OCI-LY3 (cell line): Measurements from ENCODE around the gene KRT39.

ENCODE experiments used
- H2AFZ ChIP-seq: fragments of 200-600, 300-600 bp; shearing (Covaris generic); 2 replicates; pipeline ENCODE4 v1.6.0; 2014; ENCODE audit warnings: antibody characterized with exemption, low read depth, low read length
- H3K27ac ChIP-seq: fragments of 200-600, 300-600 bp; sonication (generic); 2 replicates; pipeline ENCODE4 v1.5.1; 2014; ENCODE audit warnings: mild to moderate bottlenecking, low read length, moderate library complexity, mixed read lengths
- H3K27me3 ChIP-seq: fragments of 200-600, 300-600 bp; sonication (generic); 2 replicates; pipeline ENCODE4 v1.6.1; 2014; ENCODE audit warnings: low read depth, low read length, mixed read lengths
- H3K36me3 ChIP-seq: fragments of 200-600, 300-600 bp; sonication (generic); replicated peaks from 2 replicates; pipeline ENCODE3; 2014; ENCODE audit warnings: low read depth, low read length, mixed read lengths
- H3K4me1 ChIP-seq: fragments of 300-600, 200-600 bp; sonication (generic); 2 replicates; pipeline ENCODE4 v1.6.1; 2014; ENCODE audit warnings: low read length, mixed read lengths
- H3K4me2 ChIP-seq: fragments of 200-600, 300-600 bp; sonication (generic); 2 replicates; pipeline ENCODE4 v1.6.1; 2014; ENCODE audit warnings: low read length, mixed read lengths
- H3K4me3 ChIP-seq: fragments of 300-600, 200-600 bp; sonication (generic); 2 replicates; pipeline ENCODE4 v1.5.1; 2014; ENCODE audit warnings: antibody characterized with exemption, mild to moderate bottlenecking, low read length, moderate library complexity
- H3K79me2 ChIP-seq: fragments of 300-600, 200-600 bp; shearing (Covaris generic); 2 replicates; pipeline ENCODE4 v1.6.1; 2014; ENCODE audit warnings: mild to moderate bottlenecking, low read length, mixed read lengths
- H3K9ac ChIP-seq: fragments of 300-600, 200-600 bp; shearing (Covaris generic); 2 replicates; pipeline ENCODE4 v1.6.0; 2014; ENCODE audit warnings: mild to moderate bottlenecking, low read length, moderate library complexity
- H3K9me3 ChIP-seq: fragments of 200-600, 300-600 bp; shearing (Covaris generic); 2 replicates; pipeline ENCODE4 v1.6.1; 2014; ENCODE audit warnings: low read length, mixed read lengths; ENCODE audit not compliant: insufficient read depth
- H4K20me1 ChIP-seq: fragments of 200-600, 300-600 bp; sonication (generic); 2 replicates; pipeline ENCODE4 v1.6.1; 2016; ENCODE audit warnings: low read length, mixed read lengths; ENCODE audit not compliant: insufficient read depth
- CTCF ChIP-seq: fragments of 200-600, 300-600 bp; sonication (generic); IDR thresholded peaks from 2 replicates; pipeline ENCODE4 v1.5.1; 2014; ENCODE audit warnings: antibody characterized with exemption, low read length, low read depth
- EZH2phosphoT487 ChIP-seq: fragments of 200-600 bp; shearing (Covaris generic); IDR thresholded peaks from 2 replicates; pipeline ENCODE4 v1.6.1; 2018; ENCODE audit warnings: antibody characterized with exemption, mixed run types, low read depth

KRT39 gene

GRCh38 chr17:40947929-40948328 is 18.8 kb downstream of the KRT39 start:
- TF ChIP-seq EZH2phosphoT487 (no peak), CTCF (no peak)
- Histone ChIP-seq H3K4me3 (no peak overlapping the region), H3K9me3 (no peaks in the 10 kb centered on the region), H3K36me3 (no peaks in the 10 kb centered on the region), H3K9ac (no peak overlapping the region), H3K27me3 (peaks cover 40% of the 10 kb centered on the region), H4K20me1 (no peaks in the 10 kb centered on the region), H2AFZ (no peak overlapping the region), H3K4me1 (no peaks in the 10 kb centered on the region), H3K27ac (no peak overlapping the region), H3K4me2 (no peak overlapping the region), H3K79me2 (no peaks in the 10 kb centered on the region)

GRCh38 chr17:40945414-40945813 is 21.3 kb downstream of the KRT39 start:
- TF ChIP-seq CTCF (no peak), EZH2phosphoT487 (no peak)

GRCh38 chr17:40944531-40944930 is 22.2 kb downstream of the KRT39 start:
- Histone ChIP-seq H3K9me3 (no peaks in the 10 kb centered on the region), H3K27me3 (peaks cover 30% of the 10 kb centered on the region)
- TF ChIP-seq CTCF (no peak), EZH2phosphoT487 (no peak)

More at GRCh38 chr17:40945414-40945813, 21.3 kb downstream of the KRT39 start:
- Histone ChIP-seq H3K4me3 (no peak overlapping the region), H2AFZ (no peak overlapping the region), H3K36me3 (no peaks in the 10 kb centered on the region), H3K9me3 (no peaks in the 10 kb centered on the region), H3K4me2 (no peak overlapping the region), H3K79me2 (no peaks in the 10 kb centered on the region), H3K27ac (no peak overlapping the region), H3K9ac (no peak overlapping the region), H3K27me3 (peaks cover 30% of the 10 kb centered on the region), H3K4me1 (no peaks in the 10 kb centered on the region), H4K20me1 (no peaks in the 10 kb centered on the region)

GRCh38 chr17:40942553-40942952 is 24.2 kb downstream of the KRT39 start:
- no peak overlapping the region for H3K9ac ChIP-seq
- H3K27ac ChIP-seq: no peak overlapping the region
- no peaks in the 10 kb centered on the region for H3K9me3 ChIP-seq
- H3K36me3 ChIP-seq: no peaks in the 10 kb centered on the region
- peaks cover 27% of the 10 kb centered on the region for H3K27me3 ChIP-seq
- TF ChIP-seq EZH2phosphoT487 (no peak), CTCF (no peak)
- H3K4me1 ChIP-seq: no peaks in the 10 kb centered on the region
- no peak overlapping the region for H3K4me3 ChIP-seq
- no peaks in the 10 kb centered on the region for H4K20me1 ChIP-seq
- H3K4me2 ChIP-seq: no peak overlapping the region
- H3K79me2 ChIP-seq: no peaks in the 10 kb centered on the region
- H2AFZ ChIP-seq: no peak overlapping the region

More at GRCh38 chr17:40944531-40944930, 22.2 kb downstream of the KRT39 start:
- H3K36me3 ChIP-seq: no peaks in the 10 kb centered on the region
- no peak overlapping the region for H3K4me2 ChIP-seq
- no peaks in the 10 kb centered on the region for H4K20me1 ChIP-seq
- no peaks in the 10 kb centered on the region for H3K79me2 ChIP-seq
- no peaks in the 10 kb centered on the region for H3K4me1 ChIP-seq
- H3K9ac ChIP-seq: no peak overlapping the region
- H3K4me3 ChIP-seq: no peak overlapping the region
- no peak overlapping the region for H2AFZ ChIP-seq
- H3K27ac ChIP-seq: no peak overlapping the region
